Measurements from ENCODE around the gene IFRD2. TPM values are rescaled to one million over a fixed set of nuclear protein-coding genes. Genes with fewer than 3 reads are reported as not detected.
A peak's percentile ranks its signal among the peaks of the same experiment; 100 is the strongest.

IFRD2 gene
- total and polyA plus RNA-seq, 2 of the 13 experiments (the other 11 are each of a cell fraction or from before 2014, with no cell fraction given): 32.8 to 96.1 TPM

- TF ChIP-seq, protein P1, sequence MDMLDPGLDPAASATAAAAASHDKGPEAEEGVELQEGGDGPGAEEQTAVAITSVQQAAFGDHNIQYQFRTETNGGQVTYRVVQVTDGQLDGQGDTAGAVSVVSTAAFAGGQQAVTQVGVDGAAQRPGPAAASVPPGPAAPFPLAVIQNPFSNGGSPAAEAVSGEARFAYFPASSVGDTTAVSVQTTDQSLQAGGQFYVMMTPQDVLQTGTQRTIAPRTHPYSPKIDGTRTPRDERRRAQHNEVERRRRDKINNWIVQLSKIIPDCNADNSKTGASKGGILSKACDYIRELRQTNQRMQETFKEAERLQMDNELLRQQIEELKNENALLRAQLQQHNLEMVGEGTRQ (IDR thresholded peaks at IDR 0.05; ENCODE audit: low read depth, low read length): no peak
- TF ChIP-seq, protein P1 (CRISPR knock-in tag; IDR thresholded peaks at IDR 0.05; ENCODE audit: borderline replicate concordance): no peak
- TF ChIP-seq FOXK2 (IDR thresholded peaks at IDR 0.05): no peak
- TF ChIP-seq DNMT3B (CRISPR knock-in tag; conservative IDR thresholded peaks at IDR 0.05): no peak
- TF ChIP-seq ATM (IDR thresholded peaks at IDR 0.05; ENCODE audit: borderline replicate concordance): no peak
- no peak for TF ChIP-seq RFX5 (IDR thresholded peaks at IDR 0.05; ENCODE audit: low read depth, low read length)
- TF ChIP-seq SNAPC4 (CRISPR knock-in tag; IDR thresholded peaks at IDR 0.05): no peak
- TF ChIP-seq ZBTB42 (CRISPR knock-in tag; IDR thresholded peaks at IDR 0.05): no peak
- TF ChIP-seq ZNF232 (CRISPR knock-in tag; IDR thresholded peaks at IDR 0.05; ENCODE audit: borderline replicate concordance): no peak
- TF ChIP-seq SOX5 (CRISPR knock-in tag; IDR thresholded peaks at IDR 0.05; ENCODE audit: borderline replicate concordance): 0 out of 2 replicates have a peak, but pooled peaks have one; percentile 21
- TF ChIP-seq ESRRA (CRISPR knock-in tag; IDR thresholded peaks at IDR 0.05; ENCODE audit: low read depth): no peak
- TF ChIP-seq IRF9 (CRISPR knock-in tag; IDR thresholded peaks at IDR 0.05; ENCODE audit: borderline replicate concordance): no peak
- no peak for TF ChIP-seq TARDBP (CRISPR knock-in tag; IDR thresholded peaks at IDR 0.05)
- TF ChIP-seq ZBTB38 (CRISPR knock-in tag; IDR thresholded peaks at IDR 0.05): peak; percentile 99
- TF ChIP-seq, protein P2, sequence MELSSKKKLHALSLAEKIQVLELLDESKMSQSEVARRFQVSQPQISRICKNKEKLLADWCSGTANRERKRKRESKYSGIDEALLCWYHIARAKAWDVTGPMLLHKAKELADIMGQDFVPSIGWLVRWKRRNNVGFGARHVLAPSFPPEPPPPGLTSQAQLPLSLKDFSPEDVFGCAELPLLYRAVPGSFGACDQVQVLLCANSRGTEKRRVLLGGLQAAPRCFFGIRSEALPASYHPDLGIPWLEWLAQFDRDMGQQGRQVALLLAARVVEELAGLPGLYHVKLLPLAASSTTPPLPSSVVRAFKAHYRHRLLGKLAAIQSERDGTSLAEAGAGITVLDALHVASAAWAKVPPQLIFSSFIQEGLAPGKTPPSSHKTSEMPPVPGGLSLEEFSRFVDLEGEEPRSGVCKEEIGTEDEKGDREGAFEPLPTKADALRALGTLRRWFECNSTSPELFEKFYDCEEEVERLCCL (CRISPR knock-in tag; IDR thresholded peaks at IDR 0.05; ENCODE audit: borderline replicate concordance): no peak
- TF ChIP-seq ISL2 (CRISPR knock-in tag; IDR thresholded peaks at IDR 0.05): no peak
- no peak for TF ChIP-seq CAMTA2 (CRISPR knock-in tag; IDR thresholded peaks at IDR 0.05; ENCODE audit: borderline replicate concordance)
- no peak for TF ChIP-seq NR1H2 (CRISPR knock-in tag; IDR thresholded peaks at IDR 0.05; ENCODE audit: borderline replicate concordance, low read depth)
- TF ChIP-seq RFX1 (IDR thresholded peaks at IDR 0.05): no peak
- no peak for TF ChIP-seq ZNF629 (CRISPR knock-in tag; conservative IDR thresholded peaks at IDR 0.05)
- peak; percentile 39 for TF ChIP-seq PHF5A (CRISPR knock-in tag; IDR thresholded peaks at IDR 0.05; ENCODE audit: low read depth, unreplicated experiment)
Measured at GRCh38 chr3:50272911-50273688, 19.1 kb downstream of the IFRD2 start (continued).

Measured in HepG2 (cell line).